HCT116 (cell line): Measurements from ENCODE around the gene ITFG1. TPM values are rescaled to one million over a fixed set of nuclear protein-coding genes. Genes with fewer than 3 reads are reported as not detected.

ENCODE experiments used
- ATAC-seq: fragments of 200-7000 bp; cut with Tn5 transposase; 2 replicates; pipeline ENCODE4 v1.9.1; 2020; ENCODE audit warnings: mild to moderate bottlenecking, moderate library complexity
- BruUV-seq: library from RNA; stranded (reverse); fragments of 400-500 nt; replicated peaks from 2 replicates; lab custom pipeline; 2021; lab: Mats Ljungman, UMichigan
- CTCF ChIA-PET: fragments of 300-600 bp; sonication (Branson Sonifier 250); formaldehyde crosslinking; loops from one replicate; lab custom pipeline; 2021; ENCODE audit warnings: antibody characterized with exemption; lab: Charles Lee
- POLR2A ChIA-PET: fragments of 300-600, 350-600 bp; sonication (Branson Sonifier 250); formaldehyde crosslinking; loops from one replicate; lab custom pipeline; 2021; ENCODE audit warnings: antibody characterized with exemption; lab: Charles Lee
- RAD21 ChIA-PET, 2 experiments: fragments of 300-600 bp; sonication (Branson Sonifier 250); formaldehyde crosslinking; loops; one replicate each; lab custom pipeline; 2023; ENCODE audit warnings: low total read pairs in 2 of 2; ENCODE audit not compliant: uncharacterized antibody in 2 of 2, unreplicated experiment in 2 of 2, low non-redundant PET in 1 of 2; lab: Charles Lee
- DNase-seq: peaks from one replicate; pipeline ENCODE4 v3.0.0-alpha.2; 2010; ENCODE audit warnings: low read depth, low spot score
- H2AFZ ChIP-seq: fragments of 200-600 bp; shearing (Covaris generic), sonication (generic); 2 replicates; pipeline ENCODE4 v1.6.1; 2017; ENCODE audit warnings: low read depth, mixed run types, mixed read lengths, antibody characterized with exemption, low read length; ENCODE audit not compliant: poor library complexity, severe bottlenecking
- H3K27ac ChIP-seq: 2 replicates; pipeline ENCODE4 v1.5.1; 2012; ENCODE audit warnings: low read depth, low read length
- H3K27me3 ChIP-seq: fragments of 200-600 bp; sonication (generic); 2 replicates; pipeline ENCODE4 v1.6.1; 2016; ENCODE audit warnings: mixed run types, low read length, mixed read lengths; ENCODE audit not compliant: insufficient read depth
- H3K36me3 ChIP-seq, 2 experiments: fragments of 200-500 bp in 1 of 2; fragments of 200-600 bp in 1 of 2; sonication (Bioruptor generic) in 1 of 2; sonication (generic) in 1 of 2; 2 replicates each; pipeline versions ENCODE4 v1.5.1 to v1.6.1; 2014 to 2016; ENCODE audit warnings: low read length in 2 of 2, inconsistent platforms in 1 of 2, mixed read lengths in 1 of 2, mixed run types in 1 of 2; ENCODE audit not compliant: insufficient read depth in 2 of 2, control insufficient read depth in 1 of 2
- H3K4me1 ChIP-seq, 2 experiments: fragments of 200-600 bp in 1 of 2; sonication (generic) in 1 of 2; 2 replicates each; pipeline versions ENCODE4 v1.5.1 to v1.6.1; 2012 to 2017; ENCODE audit warnings: low read length in 2 of 2, inconsistent platforms in 1 of 2, mild to moderate bottlenecking in 1 of 2, mixed read lengths in 1 of 2, mixed run types in 1 of 2, moderate library complexity in 1 of 2; ENCODE audit not compliant: insufficient read depth in 2 of 2, control insufficient read depth in 1 of 2
- H3K4me2 ChIP-seq: fragments of 200-600 bp; sonication (generic); 2 replicates; pipeline ENCODE4 v1.6.1; 2017; ENCODE audit warnings: mixed run types, low read length, mixed read lengths
- H3K4me3 ChIP-seq, 2 experiments: fragments of 200-600 bp in 1 of 2; sonication (generic) in 1 of 2; replicated peaks in 1 of 2; 2 replicates each; pipeline ENCODE4 v1.5.1; 2011 to 2016; ENCODE audit warnings: low read length in 2 of 2, control low read depth in 1 of 2, low read depth in 1 of 2, mild to moderate bottlenecking in 1 of 2, mixed read lengths in 1 of 2, mixed run types in 1 of 2
- H3K79me2 ChIP-seq: fragments of 200-600 bp; sonication (generic); 2 replicates; pipeline ENCODE4 v1.6.1; 2017; ENCODE audit warnings: mild to moderate bottlenecking, mixed run types, low read length, moderate library complexity, mixed read lengths; ENCODE audit not compliant: insufficient read depth
- H3K9ac ChIP-seq: fragments of 200-600 bp; sonication (generic); 2 replicates; pipeline ENCODE4 v1.6.1; 2016; ENCODE audit warnings: low read length, mixed read lengths
- H3K9me2 ChIP-seq: fragments of 200-600 bp; sonication (generic), shearing (Covaris generic); 2 replicates; pipeline ENCODE4 v1.6.1; 2017; ENCODE audit warnings: mixed run types, mild to moderate bottlenecking, moderate library complexity; ENCODE audit not compliant: insufficient read depth
- H3K9me3 ChIP-seq, 2 experiments: fragments of 200-500 bp in 1 of 2; fragments of 200-600 bp in 1 of 2; sonication (Bioruptor generic) in 1 of 2; sonication (generic) in 1 of 2; 2 replicates each; pipeline ENCODE4 v1.6.1; 2014 to 2017; ENCODE audit warnings: low read length in 2 of 2, mixed read lengths in 2 of 2, inconsistent platforms in 1 of 2, low read depth in 1 of 2, mild to moderate bottlenecking in 1 of 2, mixed run types in 1 of 2, moderate library complexity in 1 of 2; ENCODE audit not compliant: control insufficient read depth in 1 of 2, insufficient read depth in 1 of 2
- H4K20me1 ChIP-seq: fragments of 200-600 bp; sonication (generic), shearing (Covaris generic); 2 replicates; pipeline ENCODE4 v1.6.1; 2017; ENCODE audit warnings: mixed run types, mild to moderate bottlenecking, moderate library complexity; ENCODE audit not compliant: insufficient read depth
- CEBPB ChIP-seq: IDR thresholded peaks from 2 replicates; pipeline ENCODE4 v1.6.1; 2012; ENCODE audit warnings: low read depth
- EGR1 ChIP-seq: IDR thresholded peaks from 2 replicates; pipeline ENCODE4 v1.6.1; 2012; ENCODE audit warnings: low read depth
- EZH2 ChIP-seq: fragments of 200-600 bp; sonication (generic); IDR thresholded peaks from 2 replicates; pipeline ENCODE4 v1.6.1; 2017; ENCODE audit warnings: antibody characterized with exemption, mixed run types
- POLR2A ChIP-seq: IDR thresholded peaks from 2 replicates; pipeline ENCODE4 v1.7.0; 2011; ENCODE audit warnings: borderline replicate concordance; ENCODE audit not compliant: insufficient read depth, insufficient read length; ENCODE audit errors: extremely low read depth
- SIN3A ChIP-seq: IDR thresholded peaks from 2 replicates; pipeline ENCODE4 v1.6.1; 2012; ENCODE audit warnings: low read depth
- SRF ChIP-seq: IDR thresholded peaks from 2 replicates; pipeline ENCODE4 v1.6.1; 2012; ENCODE audit warnings: low read depth
- ZNF274 ChIP-seq: fragments of 200-500 bp; sonication (Bioruptor generic); IDR thresholded peaks from 2 replicates; pipeline ENCODE4 v1.6.1; 2014; ENCODE audit warnings: mild to moderate bottlenecking, low read depth, low read length, inconsistent platforms
- intact Hi-C: fragments of 100-400 bp; cut with micrococcal nuclease; formaldehyde crosslinking; loops from 2 replicates; pipeline ENCODE4 v1.10.0; 2022
- total RNA-seq: library from RNA; stranded (reverse); gene quantifications from one replicate; pipeline ENCODE4 v1.2.1, GENCODE V29; 2021; ENCODE audit not compliant: unreplicated experiment
- TF ChIP-seq, protein P1 (sequence below): IDR thresholded peaks from 2 replicates; pipeline ENCODE4 v1.6.1; 2011; ENCODE audit warnings: mild to moderate bottlenecking, low read length, moderate library complexity; ENCODE audit not compliant: insufficient replicate concordance; ENCODE audit errors: extremely low read depth
- TF ChIP-seq, protein P2 (sequence below), 3 experiments: fragments of 200-600 bp in 1 of 3; sonication (generic) in 1 of 3; IDR thresholded peaks in 2 of 3; conservative IDR thresholded peaks in 1 of 3; 2 replicates each; pipeline ENCODE4 v1.5.1; 2012 to 2017; ENCODE audit warnings: low read depth in 2 of 3, low read length in 2 of 3, antibody characterized with exemption in 1 of 3, borderline replicate concordance in 1 of 3, control low read depth in 1 of 3, mild to moderate bottlenecking in 1 of 3, mixed read lengths in 1 of 3, mixed run types in 1 of 3, moderate library complexity in 1 of 3; ENCODE audit not compliant: insufficient read depth in 1 of 3
- TF ChIP-seq, protein P3 (sequence below): IDR thresholded peaks from 2 replicates; pipeline ENCODE4 v1.6.1; 2012; ENCODE audit warnings: low read depth

ITFG1 gene
- total RNA-seq, 1 experiment from 2014 or later: 24.9 TPM

DNA sequence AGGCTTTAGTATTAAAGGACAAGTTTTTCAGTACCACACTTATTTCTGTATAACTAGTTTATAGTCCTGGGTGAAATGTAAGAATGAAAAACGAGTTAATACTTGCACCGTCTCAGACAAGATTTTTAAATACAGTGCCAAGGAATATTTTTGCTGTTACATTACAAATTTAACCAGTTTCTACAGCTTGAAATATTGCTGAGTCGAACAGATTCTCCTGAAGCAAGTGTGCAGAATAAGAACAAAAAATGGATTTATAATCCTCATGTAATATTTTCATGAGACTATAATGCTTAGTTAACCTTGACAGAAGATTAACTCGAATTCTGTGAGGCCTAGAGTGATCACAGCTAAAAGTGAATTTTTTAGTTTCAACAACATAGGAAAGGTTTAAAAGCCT lies 320.2 kb downstream of the ITFG1 start:
- Histone ChIP-seq H3K4me1 (peaks cover 17 to 57% of the 10 kb centered on the region in 2 experiments; a peak in 3 of 4 replicates), H2AFZ (no peak overlapping the region), H3K9me3 (no peaks in the 10 kb centered on the region), H3K27ac (no peak overlapping the region), H3K9me2 (no peaks in the 10 kb centered on the region), H3K27me3 (no peaks in the 10 kb centered on the region), H4K20me1 (no peaks in the 10 kb centered on the region), H3K4me2 (no peak overlapping the region), H3K36me3 (no peaks in the 10 kb centered on the region), H3K4me3 (no peak overlapping the region), H3K9ac (no peak overlapping the region), H3K79me2 (no peaks in the 10 kb centered on the region)
- POLR2A ChIA-PET: no interaction called here
- no TSS peak for BruUV-seq
- ATAC-seq (no peak), DNase-seq (no peak)
- CTCF ChIA-PET: interaction anchor here (0.9 to 2.4 kb wide), 7 partner anchors 10 to 1024 kb away, joined by 3 to 23 read pairs (median 4); partner anchors contain the start of gene ABCC12
- no peak for TF ChIP-seq EGR1
- no peak for TF ChIP-seq POLR2A
- TF ChIP-seq, protein P1, sequence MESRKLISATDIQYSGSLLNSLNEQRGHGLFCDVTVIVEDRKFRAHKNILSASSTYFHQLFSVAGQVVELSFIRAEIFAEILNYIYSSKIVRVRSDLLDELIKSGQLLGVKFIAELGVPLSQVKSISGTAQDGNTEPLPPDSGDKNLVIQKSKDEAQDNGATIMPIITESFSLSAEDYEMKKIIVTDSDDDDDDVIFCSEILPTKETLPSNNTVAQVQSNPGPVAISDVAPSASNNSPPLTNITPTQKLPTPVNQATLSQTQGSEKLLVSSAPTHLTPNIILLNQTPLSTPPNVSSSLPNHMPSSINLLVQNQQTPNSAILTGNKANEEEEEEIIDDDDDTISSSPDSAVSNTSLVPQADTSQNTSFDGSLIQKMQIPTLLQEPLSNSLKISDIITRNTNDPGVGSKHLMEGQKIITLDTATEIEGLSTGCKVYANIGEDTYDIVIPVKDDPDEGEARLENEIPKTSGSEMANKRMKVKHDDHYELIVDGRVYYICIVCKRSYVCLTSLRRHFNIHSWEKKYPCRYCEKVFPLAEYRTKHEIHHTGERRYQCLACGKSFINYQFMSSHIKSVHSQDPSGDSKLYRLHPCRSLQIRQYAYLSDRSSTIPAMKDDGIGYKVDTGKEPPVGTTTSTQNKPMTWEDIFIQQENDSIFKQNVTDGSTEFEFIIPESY: no peak
- no peak for TF ChIP-seq SIN3A
- TF ChIP-seq, protein P2, sequence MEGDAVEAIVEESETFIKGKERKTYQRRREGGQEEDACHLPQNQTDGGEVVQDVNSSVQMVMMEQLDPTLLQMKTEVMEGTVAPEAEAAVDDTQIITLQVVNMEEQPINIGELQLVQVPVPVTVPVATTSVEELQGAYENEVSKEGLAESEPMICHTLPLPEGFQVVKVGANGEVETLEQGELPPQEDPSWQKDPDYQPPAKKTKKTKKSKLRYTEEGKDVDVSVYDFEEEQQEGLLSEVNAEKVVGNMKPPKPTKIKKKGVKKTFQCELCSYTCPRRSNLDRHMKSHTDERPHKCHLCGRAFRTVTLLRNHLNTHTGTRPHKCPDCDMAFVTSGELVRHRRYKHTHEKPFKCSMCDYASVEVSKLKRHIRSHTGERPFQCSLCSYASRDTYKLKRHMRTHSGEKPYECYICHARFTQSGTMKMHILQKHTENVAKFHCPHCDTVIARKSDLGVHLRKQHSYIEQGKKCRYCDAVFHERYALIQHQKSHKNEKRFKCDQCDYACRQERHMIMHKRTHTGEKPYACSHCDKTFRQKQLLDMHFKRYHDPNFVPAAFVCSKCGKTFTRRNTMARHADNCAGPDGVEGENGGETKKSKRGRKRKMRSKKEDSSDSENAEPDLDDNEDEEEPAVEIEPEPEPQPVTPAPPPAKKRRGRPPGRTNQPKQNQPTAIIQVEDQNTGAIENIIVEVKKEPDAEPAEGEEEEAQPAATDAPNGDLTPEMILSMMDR (IDR thresholded peaks at IDR 0.05 in 2 of 3, conservative IDR thresholded peaks at IDR 0.05 in 1 of 3; ENCODE audit: borderline replicate concordance in 1 of 3, insufficient read depth in 1 of 3, low read depth in 2 of 3, low read length in 2 of 3): no peak
- TF ChIP-seq EZH2: no peak
- TF ChIP-seq, protein P3, sequence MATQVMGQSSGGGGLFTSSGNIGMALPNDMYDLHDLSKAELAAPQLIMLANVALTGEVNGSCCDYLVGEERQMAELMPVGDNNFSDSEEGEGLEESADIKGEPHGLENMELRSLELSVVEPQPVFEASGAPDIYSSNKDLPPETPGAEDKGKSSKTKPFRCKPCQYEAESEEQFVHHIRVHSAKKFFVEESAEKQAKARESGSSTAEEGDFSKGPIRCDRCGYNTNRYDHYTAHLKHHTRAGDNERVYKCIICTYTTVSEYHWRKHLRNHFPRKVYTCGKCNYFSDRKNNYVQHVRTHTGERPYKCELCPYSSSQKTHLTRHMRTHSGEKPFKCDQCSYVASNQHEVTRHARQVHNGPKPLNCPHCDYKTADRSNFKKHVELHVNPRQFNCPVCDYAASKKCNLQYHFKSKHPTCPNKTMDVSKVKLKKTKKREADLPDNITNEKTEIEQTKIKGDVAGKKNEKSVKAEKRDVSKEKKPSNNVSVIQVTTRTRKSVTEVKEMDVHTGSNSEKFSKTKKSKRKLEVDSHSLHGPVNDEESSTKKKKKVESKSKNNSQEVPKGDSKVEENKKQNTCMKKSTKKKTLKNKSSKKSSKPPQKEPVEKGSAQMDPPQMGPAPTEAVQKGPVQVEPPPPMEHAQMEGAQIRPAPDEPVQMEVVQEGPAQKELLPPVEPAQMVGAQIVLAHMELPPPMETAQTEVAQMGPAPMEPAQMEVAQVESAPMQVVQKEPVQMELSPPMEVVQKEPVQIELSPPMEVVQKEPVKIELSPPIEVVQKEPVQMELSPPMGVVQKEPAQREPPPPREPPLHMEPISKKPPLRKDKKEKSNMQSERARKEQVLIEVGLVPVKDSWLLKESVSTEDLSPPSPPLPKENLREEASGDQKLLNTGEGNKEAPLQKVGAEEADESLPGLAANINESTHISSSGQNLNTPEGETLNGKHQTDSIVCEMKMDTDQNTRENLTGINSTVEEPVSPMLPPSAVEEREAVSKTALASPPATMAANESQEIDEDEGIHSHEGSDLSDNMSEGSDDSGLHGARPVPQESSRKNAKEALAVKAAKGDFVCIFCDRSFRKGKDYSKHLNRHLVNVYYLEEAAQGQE: no peak
- TF ChIP-seq CEBPB: no peak
- TF ChIP-seq ZNF274: no peak
- TF ChIP-seq SRF: no peak
- intact Hi-C loops: loop anchor here (10.0 kb wide), 2 partner anchors 196 to 914 kb away; no protein-coding TSS in a partner anchor
- RAD21 ChIA-PET: interaction anchor here in 1 of 2 experiments (1.0 kb wide), 1 partner anchor 103 kb away, joined by 3 read pairs; no protein-coding TSS in a partner anchor
